Activated CD8-positive, alpha-beta T cell treated with anti-CD3 and anti-CD28 coated beads, Interleukin-2, amount 10 ng/mL, durations not matched to agents 7 days and 5 days (primary cell): ENCODE measurements around the gene IL25. TPM values are rescaled to one million over a fixed set of nuclear protein-coding genes. Genes with fewer than 3 reads are reported as not detected.

Experiments
- ATAC-seq: fragments of 150-1000 bp; cut with Tn5 transposase; one replicate; pipeline ENCODE4 v1.10.0; 2021; ENCODE audit warnings: moderate library complexity
- CTCF ChIA-PET: fragments of 350-600 bp; sonication (Branson Sonifier 250); formaldehyde crosslinking; loops from one replicate; lab custom pipeline; 2021; ENCODE audit warnings: antibody characterized with exemption; lab: Charles Lee
- POLR2A ChIA-PET: fragments of 350-600 bp; sonication (Branson Sonifier 250); formaldehyde crosslinking; loops from one replicate; lab custom pipeline; 2021; ENCODE audit warnings: antibody characterized with exemption; lab: Charles Lee
- DNase-seq: peaks from one replicate; pipeline ENCODE4 v3.0.0-alpha.2; 2020
- H3K27ac Mint-ChIP-seq: one replicate; pipeline ENCODE4 v1.8.0; 2021; ENCODE audit warnings: mild to moderate bottlenecking, mixed read lengths
- H3K27me3 Mint-ChIP-seq: one replicate; pipeline ENCODE4 v1.8.0; 2021; ENCODE audit warnings: low read depth, mixed read lengths
- H3K36me3 Mint-ChIP-seq: one replicate; pipeline ENCODE4 v1.8.0; 2021; ENCODE audit warnings: low read depth, mixed read lengths
- H3K4me1 Mint-ChIP-seq: one replicate; pipeline ENCODE4 v1.8.0; 2021; ENCODE audit warnings: low read depth, mixed read lengths
- H3K4me3 Mint-ChIP-seq: one replicate; pipeline ENCODE4 v1.8.0; 2021; ENCODE audit warnings: mild to moderate bottlenecking, mixed read lengths
- H3K9me3 Mint-ChIP-seq: one replicate; pipeline ENCODE4 v1.8.0; 2022; ENCODE audit warnings: mixed read lengths; ENCODE audit not compliant: insufficient read depth
- total RNA-seq, 2 experiments: library from RNA; stranded (reverse); gene quantifications; one replicate each; pipeline ENCODE4 v1.2.3, GENCODE V29; 2021

Gene IL25
- total RNA-seq, 2 experiments from 2014 or later: not detected

GRCh38 chr14:23355871-23356435, 16.7 kb upstream of the IL25 start:
- H3K27me3 Mint-ChIP-seq: peaks cover 40% of the 10 kb centered on the region
- ChIA-PET POLR2A (no interaction called here), CTCF (no interaction called here)
- no peak overlapping the region for H3K4me3 Mint-ChIP-seq
- H3K27ac Mint-ChIP-seq: no peak overlapping the region
- no peaks in the 10 kb centered on the region for H3K9me3 Mint-ChIP-seq
- no peaks in the 10 kb centered on the region for H3K36me3 Mint-ChIP-seq
- no peak for DNase-seq
- no peak for ATAC-seq
- peaks cover 9% of the 10 kb centered on the region for H3K4me1 Mint-ChIP-seq

- H3K27me3 Mint-ChIP-seq: peaks cover 35% of the 10 kb centered on the region
- no peak for DNase-seq
- no peak for ATAC-seq
- no peaks in the 10 kb centered on the region for H3K9me3 Mint-ChIP-seq
- H3K27ac Mint-ChIP-seq: no peak overlapping the region
- no peaks in the 10 kb centered on the region for H3K36me3 Mint-ChIP-seq
- POLR2A ChIA-PET: no interaction called here
- H3K4me3 Mint-ChIP-seq: no peak overlapping the region
- peaks cover 6% of the 10 kb centered on the region for H3K4me1 Mint-ChIP-seq
- CTCF ChIA-PET: interaction anchor here (2.7 kb wide), 1 partner anchor 23 kb away, joined by 9 read pairs; no protein-coding TSS in a partner anchor
Measured at GRCh38 chr14:23356662-23357061, 15.9 kb upstream of the IL25 start.

GRCh38 chr14:23357261-23357660, 15.3 kb upstream of the IL25 start:
- no peak overlapping the region for H3K4me3 Mint-ChIP-seq
- CTCF ChIA-PET: interaction anchor here (2.7 kb wide), 1 partner anchor 23 kb away, joined by 9 read pairs; no protein-coding TSS in a partner anchor

GRCh38 chr14:23358042-23358441, 14.6 kb upstream of the IL25 start:
- Mint-ChIP-seq H3K9me3 (no peaks in the 10 kb centered on the region), H3K4me3 (no peak overlapping the region), H3K36me3 (no peaks in the 10 kb centered on the region), H3K27me3 (peaks cover 31% of the 10 kb centered on the region), H3K27ac (no peak overlapping the region), H3K4me1 (peaks cover 2% of the 10 kb centered on the region)
- DNase-seq (no peak), ATAC-seq (no peak)
- CTCF ChIA-PET: interaction anchor here (2.7 kb wide), 1 partner anchor 22 kb away, joined by 9 read pairs; no protein-coding TSS in a partner anchor
- POLR2A ChIA-PET: no interaction called here

More at GRCh38 chr14:23357261-23357660, 15.3 kb upstream of the IL25 start:
- Mint-ChIP-seq H3K36me3 (no peaks in the 10 kb centered on the region), H3K4me1 (peaks cover 6% of the 10 kb centered on the region), H3K27me3 (peaks cover 35% of the 10 kb centered on the region), H3K27ac (no peak overlapping the region), H3K9me3 (no peaks in the 10 kb centered on the region)
- DNase-seq: no peak
- ATAC-seq: no peak
- POLR2A ChIA-PET: no interaction called here

- Mint-ChIP-seq H3K4me1 (no peaks in the 10 kb centered on the region), H3K4me3 (no peak overlapping the region), H3K36me3 (no peaks in the 10 kb centered on the region), H3K27ac (no peak overlapping the region), H3K27me3 (peaks cover 27% of the 10 kb centered on the region), H3K9me3 (no peaks in the 10 kb centered on the region)
- ATAC-seq (no peak), DNase-seq (no peak)
- ChIA-PET POLR2A (no interaction called here), CTCF (interaction anchor here (1.8 to 2.7 kb wide), 2 partner anchors 11 to 21 kb away, joined by 4 to 9 read pairs; no protein-coding TSS in a partner anchor)
Measured at GRCh38 chr14:23358553-23359166, 13.9 kb upstream of the IL25 start.

- ChIA-PET POLR2A (no interaction called here), CTCF (interaction anchor here (1.8 to 2.7 kb wide), 2 partner anchors 10 to 21 kb away, joined by 4 to 9 read pairs; no protein-coding TSS in a partner anchor)
- no peak overlapping the region for H3K27ac Mint-ChIP-seq
- H3K4me3 Mint-ChIP-seq: no peak overlapping the region
- H3K36me3 Mint-ChIP-seq: no peaks in the 10 kb centered on the region
- DNase-seq: no peak
- no peak for ATAC-seq
- H3K4me1 Mint-ChIP-seq: no peaks in the 10 kb centered on the region
- no peaks in the 10 kb centered on the region for H3K9me3 Mint-ChIP-seq
- peaks cover 25% of the 10 kb centered on the region for H3K27me3 Mint-ChIP-seq
Measured at GRCh38 chr14:23359167-23359626, 13.4 kb upstream of the IL25 start.

- ChIA-PET POLR2A (no interaction called here), CTCF (interaction anchor here (1.0 to 1.8 kb wide), 3 partner anchors 9 to 20 kb away, joined by 4 to 8 read pairs (median 4); no protein-coding TSS in a partner anchor)
- Mint-ChIP-seq H3K4me1 (peaks cover 2% of the 10 kb centered on the region), H3K36me3 (no peaks in the 10 kb centered on the region), H3K9me3 (no peaks in the 10 kb centered on the region), H3K27ac (no peak overlapping the region), H3K4me3 (no peak overlapping the region), H3K27me3 (peaks cover 28% of the 10 kb centered on the region)
- no peak for DNase-seq
- ATAC-seq: no peak
Measured at GRCh38 chr14:23359722-23360447, 12.7 kb upstream of the IL25 start.

GRCh38 chr14:23360496-23360895, 12.1 kb upstream of the IL25 start:
- Mint-ChIP-seq H3K4me3 (no peak overlapping the region), H3K27me3 (peaks cover 23% of the 10 kb centered on the region), H3K36me3 (no peaks in the 10 kb centered on the region), H3K27ac (no peak overlapping the region), H3K4me1 (peaks cover 3% of the 10 kb centered on the region), H3K9me3 (no peaks in the 10 kb centered on the region)
- DNase-seq: no peak
- ATAC-seq: no peak
- CTCF ChIA-PET: interaction anchor here (1.0 to 1.8 kb wide), 3 partner anchors 9 to 20 kb away, joined by 4 to 8 read pairs (median 4); no protein-coding TSS in a partner anchor
- POLR2A ChIA-PET: no interaction called here

GRCh38 chr14:23361320-23361719, 11.3 kb upstream of the IL25 start:
- H3K27ac Mint-ChIP-seq: no peak overlapping the region
- CTCF ChIA-PET: interaction anchor here (0.7 to 1.7 kb wide), 4 partner anchors 8 to 241 kb away, joined by 3 to 5 read pairs (median 4); partner anchors contain the start of gene SLC22A17
- DNase-seq: no peak

GRCh38 chr14:23361763-23362162, 10.8 kb upstream of the IL25 start:
- ATAC-seq (no peak), DNase-seq (no peak)
- H3K9me3 Mint-ChIP-seq: no peaks in the 10 kb centered on the region
- H3K27ac Mint-ChIP-seq: no peak overlapping the region
- no peaks in the 10 kb centered on the region for H3K36me3 Mint-ChIP-seq
- H3K4me3 Mint-ChIP-seq: no peak overlapping the region
- H3K27me3 Mint-ChIP-seq: peaks cover 24% of the 10 kb centered on the region
- POLR2A ChIA-PET: no interaction called here
- CTCF ChIA-PET: interaction anchor here (0.7 to 1.7 kb wide), 4 partner anchors 9 to 242 kb away, joined by 3 to 5 read pairs (median 4); partner anchors contain the start of gene SLC22A17
- H3K4me1 Mint-ChIP-seq: peaks cover 3% of the 10 kb centered on the region

More at GRCh38 chr14:23361320-23361719, 11.3 kb upstream of the IL25 start:
- ATAC-seq: no peak
- Mint-ChIP-seq H3K27me3 (peaks cover 20% of the 10 kb centered on the region), H3K36me3 (no peaks in the 10 kb centered on the region), H3K9me3 (no peaks in the 10 kb centered on the region), H3K4me3 (no peak overlapping the region), H3K4me1 (peaks cover 3% of the 10 kb centered on the region)
- POLR2A ChIA-PET: no interaction called here

- no peak for DNase-seq
- Mint-ChIP-seq H3K4me1 (peaks cover 3% of the 10 kb centered on the region), H3K27ac (no peak overlapping the region), H3K27me3 (peaks cover 29% of the 10 kb centered on the region), H3K4me3 (no peak overlapping the region), H3K36me3 (no peaks in the 10 kb centered on the region), H3K9me3 (no peaks in the 10 kb centered on the region)
- no peak for ATAC-seq
- CTCF ChIA-PET: interaction anchor here (0.7 to 1.7 kb wide), 4 partner anchors 9 to 242 kb away, joined by 3 to 5 read pairs (median 4); partner anchors contain the start of gene SLC22A17
- POLR2A ChIA-PET: no interaction called here
Measured at GRCh38 chr14:23362200-23362599, 10.4 kb upstream of the IL25 start.
